NCI-H524 treated with DMSO at 0.1 percent for 48 hours (cell line): ENCODE data around the gene CD82.

Experiments used
- DNase-seq: peaks from one replicate; lab custom pipeline; 2025; lab: John Stamatoyannopoulos, UW

CD82 gene

DNA sequence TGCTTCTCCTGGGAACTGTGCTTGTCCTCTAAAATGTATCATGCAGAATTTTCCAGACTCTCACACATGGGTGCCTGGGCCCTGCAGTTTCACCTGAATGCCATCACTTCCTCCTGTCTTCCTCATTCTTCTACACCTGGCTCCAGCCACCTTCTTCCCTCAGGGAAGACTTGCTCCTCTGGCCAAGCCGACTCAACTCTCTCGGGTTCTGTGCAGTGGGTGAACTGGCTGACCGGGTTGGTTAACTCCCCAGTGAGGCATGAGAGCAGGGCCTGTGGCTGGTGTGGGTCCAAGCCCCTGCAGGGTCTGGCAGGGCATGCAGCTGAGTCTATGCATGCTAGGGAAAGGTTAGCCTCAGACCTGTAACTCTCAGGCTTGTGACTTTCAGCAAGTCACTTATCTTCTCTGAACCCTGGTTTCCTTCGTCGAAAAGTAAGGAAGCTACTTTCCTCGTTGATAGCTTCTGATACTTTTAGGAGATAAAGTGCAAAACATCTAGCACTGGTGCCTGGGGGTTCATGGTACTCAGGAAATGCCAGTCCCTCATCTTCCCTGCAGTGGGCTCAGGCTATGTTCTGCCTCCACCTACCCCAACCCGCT, 11.9 kb downstream of the CD82 start:
- no peak for DNase-seq

GRCh38 chr11:44578279-44578678, 12.8 kb downstream of the CD82 start:
- DNase-seq = no peak

GRCh38 chr11:44579302-44579761, 13.9 kb downstream of the CD82 start:
- no peak for DNase-seq

- peak; percentile 47 for DNase-seq
Measured at GRCh38 chr11:44580701-44581100, 15.2 kb downstream of the CD82 start.

- DNase-seq = no peak
Measured at GRCh38 chr11:44581246-44581645, 15.8 kb downstream of the CD82 start.

DNA sequence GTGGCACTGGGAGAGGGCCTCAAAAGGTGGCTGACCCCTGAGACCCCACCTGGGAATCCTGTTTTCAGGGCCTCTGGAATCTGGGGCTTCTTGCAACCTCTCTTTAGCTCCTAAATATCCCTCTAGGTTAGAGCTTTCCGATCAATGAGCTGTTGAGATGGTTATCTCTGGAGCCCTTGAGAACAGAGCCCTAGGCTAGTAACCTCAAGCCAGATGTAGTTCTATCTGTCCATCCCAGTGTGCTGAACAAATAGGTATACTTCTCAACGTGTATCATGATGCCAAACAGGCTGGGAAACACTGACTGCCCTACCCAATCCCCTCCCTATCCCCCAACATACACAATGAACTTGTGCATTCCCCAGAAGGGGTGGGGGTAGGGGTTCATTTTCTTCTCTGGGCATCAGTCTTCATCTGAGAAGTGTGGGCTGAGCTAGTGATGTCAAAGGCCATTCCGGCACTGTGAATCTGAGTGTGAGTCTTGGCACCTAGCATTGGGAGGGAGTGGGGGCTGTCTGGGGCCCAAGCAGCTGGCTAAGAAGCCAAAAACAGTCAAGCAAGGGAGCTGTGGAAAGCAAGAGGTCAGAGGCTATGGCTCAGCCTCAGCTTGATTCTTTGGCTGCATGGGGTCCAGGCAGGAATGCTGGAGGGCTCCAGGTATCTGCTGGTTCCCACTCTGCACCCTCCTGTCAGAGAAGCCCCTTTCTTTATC, 17.3 kb downstream of the CD82 start:
- no peak for DNase-seq

DNA sequence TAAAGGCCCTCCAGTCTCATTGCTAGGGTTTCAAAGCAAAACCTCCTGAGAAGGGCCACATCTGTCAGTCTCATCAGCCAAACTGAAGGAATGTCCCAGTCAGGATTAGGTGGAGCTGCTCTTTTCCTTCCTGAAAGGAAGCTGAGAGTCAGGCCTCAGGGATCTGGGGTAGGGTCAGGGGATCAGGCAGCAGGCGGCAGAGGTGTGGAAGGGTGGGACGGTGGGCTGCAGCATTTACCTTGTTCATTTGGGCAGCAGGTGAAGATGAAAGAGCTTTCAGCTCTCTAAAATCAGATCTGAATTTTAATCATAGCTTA, 17.8 kb downstream of the CD82 start:
- DNase-seq = no peak

GRCh38 chr11:44585421-44585820, 20.0 kb downstream of the CD82 start:
- DNase-seq = peak; percentile 10

DNA sequence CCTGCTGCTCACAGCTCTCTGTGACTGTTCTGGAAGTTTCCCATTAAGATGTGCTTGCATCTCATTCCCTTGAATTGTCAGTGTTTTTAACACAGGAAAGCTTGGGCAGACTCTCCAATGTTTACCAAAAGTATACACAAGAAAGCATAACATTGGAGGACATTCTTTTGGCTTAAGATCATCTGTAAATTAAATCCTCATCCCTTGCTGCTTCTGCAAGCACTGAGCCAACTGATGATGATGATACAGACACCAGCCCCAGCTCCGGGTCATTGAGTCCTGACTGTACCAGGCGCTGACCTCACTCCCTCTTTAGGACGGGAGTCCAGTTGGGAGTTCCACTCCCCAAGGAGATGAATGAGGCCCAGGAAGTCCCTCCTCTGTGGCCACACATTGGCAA, 23.8 kb downstream of the CD82 start:
- no peak for DNase-seq

DNA sequence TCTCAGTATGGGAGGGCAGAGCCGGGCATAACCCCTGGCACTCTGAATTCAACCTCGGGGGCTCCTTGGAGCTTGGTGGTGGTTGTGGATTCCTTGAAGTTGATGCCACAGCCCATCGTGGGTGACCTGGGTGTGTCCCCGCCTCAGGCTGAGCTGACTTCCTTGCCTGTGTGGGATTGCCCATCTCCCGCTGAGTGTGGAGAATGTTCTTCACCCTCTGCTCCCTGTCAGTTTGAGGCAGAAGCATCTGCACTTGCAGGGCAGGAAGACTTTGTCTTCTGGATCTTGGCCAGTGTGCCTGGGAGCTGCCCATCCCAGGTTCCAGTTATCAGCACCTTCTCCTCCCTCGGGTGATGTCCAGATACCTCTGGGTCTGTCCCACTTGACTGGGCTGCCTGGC, 25.3 kb downstream of the CD82 start:
- DNase-seq = no peak

DNA sequence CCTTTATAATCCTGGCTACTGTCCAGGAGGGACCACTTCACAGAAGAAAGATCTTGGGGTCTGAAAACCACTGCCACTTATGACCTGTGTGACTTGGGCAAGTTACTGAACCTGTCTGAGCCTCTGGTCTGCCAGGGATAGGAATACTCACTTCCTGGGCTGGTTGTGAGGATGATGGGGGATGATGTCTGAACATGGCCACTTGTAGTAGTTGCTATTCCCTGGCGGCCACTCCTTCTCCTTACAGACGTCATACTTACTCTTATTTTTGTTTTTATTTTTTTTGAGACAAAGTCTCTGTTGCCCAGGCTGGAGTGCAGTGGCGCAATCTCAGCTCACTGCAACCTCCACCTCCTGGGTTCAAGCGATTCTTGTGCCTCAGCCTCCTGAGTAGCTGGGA, 26.1 kb downstream of the CD82 start:
- DNase-seq = no peak

GRCh38 chr11:44592125-44592940, 26.9 kb downstream of the CD82 start:
- no peak for DNase-seq

DNA sequence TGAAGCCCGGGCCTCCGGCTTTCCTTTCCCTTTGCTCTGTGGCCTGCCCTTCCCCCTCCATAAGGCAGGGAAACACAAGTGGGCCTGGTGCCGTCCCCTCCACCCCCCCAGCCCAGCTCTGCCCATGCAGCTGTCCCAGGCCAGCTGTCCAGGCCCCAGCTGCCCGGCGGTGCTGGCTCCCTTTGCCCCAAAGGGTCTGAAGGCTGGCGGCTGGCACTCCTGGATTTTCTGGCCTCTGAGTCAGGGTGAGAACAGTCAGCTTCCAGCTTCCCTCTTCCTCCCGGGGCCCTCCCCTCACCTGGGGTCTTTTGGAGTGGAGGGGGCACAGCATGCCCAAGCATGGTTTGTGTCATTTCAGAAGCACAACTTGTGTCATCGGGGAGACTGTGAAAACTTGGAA, 27.8 kb downstream of the CD82 start:
- DNase-seq = no peak

DNA sequence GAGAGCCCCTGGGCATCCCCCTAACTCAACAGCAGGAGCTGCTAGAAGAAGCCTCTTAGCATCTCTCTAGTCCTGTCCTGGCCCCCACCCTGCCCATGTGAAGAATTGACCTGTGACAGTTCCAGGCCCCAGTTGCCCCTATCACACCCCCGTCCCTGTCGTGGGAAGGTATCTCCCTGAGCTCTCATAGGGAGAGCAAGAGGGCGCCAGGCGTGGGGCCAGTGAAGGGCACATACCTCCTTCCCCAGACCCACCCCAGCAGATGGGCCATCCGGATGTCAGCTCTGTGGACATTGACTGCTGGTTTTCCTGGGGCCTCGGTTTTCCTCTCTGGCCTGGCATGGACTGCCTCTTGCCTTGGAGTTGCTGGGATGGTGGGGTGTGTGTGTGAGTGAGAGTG, 29.5 kb downstream of the CD82 start:
- DNase-seq = no peak

GRCh38 chr11:44595964-44596381, 30.5 kb downstream of the CD82 start:
- no peak for DNase-seq

- DNase-seq = no peak
Measured at GRCh38 chr11:44596525-44597276, 31.2 kb downstream of the CD82 start.

DNA sequence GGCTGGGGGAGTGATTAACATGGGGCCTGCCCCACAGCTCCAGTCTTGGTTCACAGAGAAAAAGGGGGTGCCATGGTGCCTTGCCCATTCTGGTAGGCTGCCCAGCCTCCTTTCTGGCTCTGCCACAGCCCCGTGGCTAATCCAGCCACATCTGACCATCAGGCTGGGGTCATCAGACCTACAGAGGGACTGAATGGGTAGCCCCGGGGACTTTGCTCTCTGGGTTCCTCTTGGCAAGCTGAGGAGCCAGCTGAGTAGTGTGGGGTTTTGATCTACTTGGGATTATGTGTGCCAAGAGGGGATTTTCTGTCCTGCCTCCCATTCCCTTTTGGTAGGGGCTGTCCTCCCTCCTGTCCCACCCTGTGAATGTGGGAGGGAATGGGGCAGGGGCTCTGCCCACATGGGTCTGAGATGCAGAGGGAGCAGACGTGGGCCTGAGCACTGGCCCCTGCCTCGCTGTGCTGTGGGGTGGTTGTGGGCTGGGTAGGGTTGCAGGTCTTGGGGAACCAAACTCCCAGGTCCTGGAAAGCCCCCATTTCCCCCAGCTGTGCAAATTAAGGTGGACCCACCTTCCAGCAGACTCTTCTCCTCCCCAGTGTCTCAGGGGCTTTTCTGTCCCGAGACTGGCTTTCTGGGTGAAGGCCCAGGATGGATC, 32.0 kb downstream of the CD82 start:
- no peak for DNase-seq

DNA sequence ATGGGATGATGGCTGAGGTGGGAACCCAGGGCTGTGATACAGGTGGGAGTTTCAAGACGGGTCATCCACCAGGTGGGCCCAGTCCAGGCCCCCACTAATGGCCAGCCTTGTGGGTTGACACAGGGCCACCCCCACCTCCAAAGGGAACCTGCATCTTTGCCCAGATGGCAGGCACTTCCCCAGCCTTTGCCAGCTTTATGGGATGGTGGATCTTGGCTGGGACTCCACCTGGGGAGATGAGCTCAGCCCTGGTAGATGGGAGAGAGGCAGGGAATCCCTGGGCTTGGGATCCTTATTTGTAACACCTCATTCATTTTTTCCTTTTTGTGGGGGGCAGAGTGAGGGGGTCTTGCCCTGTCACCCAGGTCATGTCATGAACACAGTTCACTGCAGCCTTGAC, 33.4 kb downstream of the CD82 start:
- DNase-seq = no peak

DNA sequence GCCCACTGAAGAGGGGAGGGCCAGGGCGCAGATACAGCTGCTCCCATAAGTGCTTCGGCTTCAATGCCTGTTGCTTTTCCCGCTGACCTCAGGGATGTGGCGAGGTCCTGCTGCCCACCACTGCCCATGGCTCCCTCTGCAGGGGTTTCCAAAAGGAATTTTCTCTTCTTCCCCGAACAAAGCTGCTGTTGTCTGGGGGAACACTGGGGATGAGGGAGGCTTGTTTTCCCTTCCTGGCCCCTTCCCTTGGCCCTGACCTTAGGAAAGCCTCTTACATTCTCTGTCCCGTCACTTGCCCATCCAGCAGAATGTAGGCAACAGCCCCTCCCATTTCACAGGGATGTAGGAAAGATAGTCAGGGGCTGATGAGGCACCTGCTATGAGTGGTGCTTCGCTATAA, 34.8 kb downstream of the CD82 start:
- DNase-seq = no peak

GRCh38 chr11:44600839-44601383, 35.4 kb downstream of the CD82 start:
- DNase-seq = peak; percentile 79

GRCh38 chr11:44601471-44602370, 36.3 kb downstream of the CD82 start:
- no peak for DNase-seq
